Muscle of leg (tissue), 11 donors: Measurements from ENCODE around the gene PLCL1. TPM values are rescaled to one million over a fixed set of nuclear protein-coding genes. Genes with fewer than 3 reads are reported as not detected.

Experiments used
- DNase-seq: peaks from one replicate; pipeline ENCODE4 v3.0.0; 2013
- H3K27ac ChIP-seq: one replicate; pipeline ENCODE4 v1.5.1; 2013; ENCODE audit warnings: mild to moderate bottlenecking, low read length, control low read depth
- H3K27me3 ChIP-seq: one replicate; pipeline ENCODE4 v1.6.1; 2013; ENCODE audit warnings: low read length; ENCODE audit not compliant: control insufficient read depth, insufficient read depth
- H3K36me3 ChIP-seq: one replicate; pipeline ENCODE4 v1.6.1; 2013; ENCODE audit warnings: low read length; ENCODE audit not compliant: control insufficient read depth, insufficient read depth
- H3K4me1 ChIP-seq: one replicate; pipeline ENCODE4 v1.6.1; 2013; ENCODE audit warnings: low read length; ENCODE audit not compliant: control insufficient read depth, insufficient read depth
- H3K4me3 ChIP-seq: one replicate; pipeline ENCODE4 v1.5.1; 2013; ENCODE audit warnings: low read length, control low read depth
- H3K9me3 ChIP-seq: replicated peaks from 2 replicates; pipeline ENCODE4 v1.6.1; 2013; ENCODE audit warnings: low read depth, low read length; ENCODE audit not compliant: control insufficient read depth
- WGBS: methylation state at CpG from one replicate; pipeline ENCODE4 v1.1.5; 2013; ENCODE audit warnings: missing lambda C conversion rate; ENCODE audit not compliant: insufficient coverage; 5-methylcytosine and 5-hydroxymethylcytosine counted together
- polyA plus RNA-seq, 8 donors: library from polyadenylated mRNA; unstranded; fragments of 120-200 nt; gene quantifications; one replicate each; pipeline versions ENCODE4 v1.2.1 to v1.2.3, GENCODE V29; 2013; ENCODE audit warnings: inconsistent platforms in 1 of 8, low replicate concordance in 1 of 8; ENCODE audit not compliant: insufficient read length in 8 of 8, insufficient read depth in 1 of 8
- total RNA-seq: library from RNA; stranded (reverse); fragments of 120-200 nt; gene quantifications from one replicate; pipeline ENCODE4 v1.2.4, GENCODE V29; 2013

PLCL1 gene
- total and polyA plus RNA-seq, 9 donors, result 9.5 to 17.7 (median 12.7) TPM

GRCh38 chr2:197786010-197786877, 18.1 kb upstream of the PLCL1 start:
- Histone ChIP-seq H3K9me3 (no peaks in the 10 kb centered on the region), H3K36me3 (no peaks in the 10 kb centered on the region), H3K27ac (peak overlapping the region; percentile 62), H3K27me3 (peaks cover 20% of the 10 kb centered on the region), H3K4me1 (peaks cover 3% of the 10 kb centered on the region), H3K4me3 (peak overlapping the region; percentile 51)
- peak; percentile 59 for DNase-seq
- WGBS, result 5% methylated on average over 57 of the region's 79 CpGs

GRCh38 chr2:197793456-197793855, 10.9 kb upstream of the PLCL1 start:
- Histone ChIP-seq H3K9me3 (no peaks in the 10 kb centered on the region), H3K4me1 (no peaks in the 10 kb centered on the region), H3K27me3 (peaks cover 3% of the 10 kb centered on the region), H3K4me3 (no peak overlapping the region), H3K27ac (no peak overlapping the region), H3K36me3 (no peaks in the 10 kb centered on the region)
- no CpG with 5 or more reads among the region's 1 CpG for WGBS
- no peak for DNase-seq

GRCh38 chr2:197795277-197795676, 9.1 kb upstream of the PLCL1 start:
- peaks cover 3% of the 10 kb centered on the region for H3K27me3 ChIP-seq
- no peaks in the 10 kb centered on the region for H3K9me3 ChIP-seq
- H3K4me1 ChIP-seq, result no peaks in the 10 kb centered on the region
- no peak for DNase-seq
- H3K27ac ChIP-seq, result no peak overlapping the region
- H3K36me3 ChIP-seq, result no peaks in the 10 kb centered on the region
- no peak overlapping the region for H3K4me3 ChIP-seq

GRCh38 chr2:197798187-197798586, 6.2 kb upstream of the PLCL1 start:
- Histone ChIP-seq H3K36me3 (no peaks in the 10 kb centered on the region), H3K27ac (no peak overlapping the region), H3K4me1 (peaks cover 1% of the 10 kb centered on the region), H3K4me3 (no peak overlapping the region), H3K9me3 (no peaks in the 10 kb centered on the region), H3K27me3 (peaks cover 3% of the 10 kb centered on the region)
- WGBS, result no CpG with 5 or more reads among the region's 4 CpGs
- DNase-seq, result no peak

- WGBS, result 17% methylated on average over 1 of the region's 3 CpGs
- H3K27me3 ChIP-seq, result peaks cover 3% of the 10 kb centered on the region
- DNase-seq, result peak; percentile 24
- no peaks in the 10 kb centered on the region for H3K36me3 ChIP-seq
- H3K27ac ChIP-seq, result no peak overlapping the region
- H3K4me1 ChIP-seq, result peaks cover 4% of the 10 kb centered on the region
- H3K9me3 ChIP-seq, result no peaks in the 10 kb centered on the region
- H3K4me3 ChIP-seq, result no peak overlapping the region
Observed at GRCh38 chr2:197799068-197799467, 5.3 kb upstream of the PLCL1 start.

GRCh38 chr2:197800091-197800490, 4.3 kb upstream of the PLCL1 start:
- Histone ChIP-seq H3K4me3 (no peak overlapping the region), H3K4me1 (peaks cover 6% of the 10 kb centered on the region), H3K27me3 (peaks cover 3% of the 10 kb centered on the region), H3K36me3 (no peaks in the 10 kb centered on the region), H3K27ac (no peak overlapping the region), H3K9me3 (no peaks in the 10 kb centered on the region)
- DNase-seq, result no peak
- no CpG with 5 or more reads among the region's 2 CpGs for WGBS

- Histone ChIP-seq H3K4me1 (peaks cover 6% of the 10 kb centered on the region), H3K4me3 (no peak overlapping the region), H3K27ac (no peak overlapping the region), H3K9me3 (no peaks in the 10 kb centered on the region), H3K36me3 (no peaks in the 10 kb centered on the region), H3K27me3 (peaks cover 12% of the 10 kb centered on the region)
- no peak for DNase-seq
Observed at GRCh38 chr2:197801033-197801432, 3.4 kb upstream of the PLCL1 start.

GRCh38 chr2:197803033-197803444, 1.4 kb upstream of the PLCL1 start:
- Histone ChIP-seq H3K27me3 (peaks cover 8% of the 10 kb centered on the region), H3K4me3 (no peak overlapping the region), H3K36me3 (no peaks in the 10 kb centered on the region), H3K9me3 (no peaks in the 10 kb centered on the region), H3K27ac (no peak overlapping the region), H3K4me1 (peaks cover 6% of the 10 kb centered on the region)
- no CpG with 5 or more reads among the region's 2 CpGs for WGBS
- DNase-seq, result peak; percentile 82

- no peaks in the 10 kb centered on the region for H3K36me3 ChIP-seq
- DNase-seq, result peak; percentile 71
- H3K4me1 ChIP-seq, result peaks cover 6% of the 10 kb centered on the region
- under 1% methylated on average over 74 of the region's 92 CpGs for WGBS
- peaks cover 8% of the 10 kb centered on the region for H3K27me3 ChIP-seq
- H3K9me3 ChIP-seq, result no peaks in the 10 kb centered on the region
- peak overlapping the region; percentile 71 for H3K4me3 ChIP-seq
- peak overlapping the region; percentile 57 for H3K27ac ChIP-seq
Observed at GRCh38 chr2:197804758-197805714, 643 bp downstream of the PLCL1 start.
